A549 (cell line): ENCODE results near the gene NHSL2. TPM values are rescaled to one million over a fixed set of nuclear protein-coding genes. Genes with fewer than 3 reads are reported as not detected.

Experiments used
- ATAC-seq, 2 experiments: fragments of 200-7000 bp in 1 of 2; fragments of >200 bp in 1 of 2; cut with Nextera tagmentation in 1 of 2; cut with Tn5 transposase in 1 of 2; 3 replicates each; pipeline versions ENCODE4 v1.8.0 to v1.9.1; 2018 to 2020; ENCODE audit warnings: mild to moderate bottlenecking in 1 of 2, moderate library complexity in 1 of 2
- CTCF ChIA-PET: fragments of 300-600 bp; sonication (Branson Sonifier 250); formaldehyde crosslinking; extraction: SDS; loops from one replicate; lab custom pipeline; 2021; ENCODE audit warnings: antibody characterized with exemption, inconsistent platforms; lab: Yijun Ruan, JAX
- POLR2A ChIA-PET: fragments of 350-600 bp; formaldehyde crosslinking; extraction: SDS; loops from one replicate; lab custom pipeline; 2021; ENCODE audit warnings: antibody characterized with exemption, inconsistent platforms; lab: Yijun Ruan, JAX
- DNase-seq, 2 experiments: peaks; one replicate each; pipeline versions ENCODE4 v3.0.0 to v3.0.0-alpha.2; 2011 to 2016; ENCODE audit warnings: low read depth in 1 of 2, low spot score in 1 of 2
- FAIRE-seq: peaks from 2 replicates; lab custom pipeline; 2011; peaks lifted over from hg19 to GRCh38; lab: Jason Lieb, UNC
- H3K27ac ChIP-seq, 2 experiments: fragments of >200 bp; sonication (Bioruptor Twin); formaldehyde crosslinking; 3 replicates each; pipeline ENCODE4 v1.5.1; 2016 to 2017
- H3K4me1 ChIP-seq: fragments of >200 bp; sonication (Bioruptor Twin); formaldehyde crosslinking; 3 replicates; pipeline ENCODE4 v1.6.1; 2016
- H3K4me2 ChIP-seq: fragments of >200 bp; sonication (Bioruptor Twin); formaldehyde crosslinking; 3 replicates; pipeline ENCODE4 v1.6.1; 2016
- H3K4me3 ChIP-seq: fragments of >200 bp; sonication (Bioruptor Twin); formaldehyde crosslinking; 3 replicates; pipeline ENCODE4 v1.5.1; 2016
- H3K9me3 ChIP-seq: fragments of >200 bp; sonication (Bioruptor Twin); formaldehyde crosslinking; 3 replicates; pipeline ENCODE4 v1.6.1; 2016
- BHLHE40 ChIP-seq: IDR thresholded peaks from 2 replicates; pipeline ENCODE4 v1.6.1; 2012; ENCODE audit warnings: low read depth, low read length, inconsistent platforms
- CBX2 ChIP-seq: fragments of 200-600 bp; sonication (generic); IDR thresholded peaks from 2 replicates; pipeline ENCODE4 v1.6.1; 2016; ENCODE audit warnings: low read depth, mild to moderate bottlenecking, borderline replicate concordance
- CBX8 ChIP-seq: fragments of 200-600 bp; sonication (generic); IDR thresholded peaks from 2 replicates; pipeline ENCODE4 v1.6.1; 2016
- CHD2 ChIP-seq: fragments of 150-350 bp; IDR thresholded peaks from 2 replicates; pipeline ENCODE4 v1.6.1; 2014; ENCODE audit warnings: low read length; ENCODE audit not compliant: partially characterized antibody
- EHMT2 ChIP-seq: fragments of 200-600 bp; sonication (generic); IDR thresholded peaks from 2 replicates; pipeline ENCODE4 v1.6.1; 2016; ENCODE audit warnings: antibody characterized with exemption, low read depth, mild to moderate bottlenecking, moderate library complexity
- ELK1 ChIP-seq: fragments of 150-350 bp; IDR thresholded peaks from 2 replicates; pipeline ENCODE4 v1.6.1; 2014; ENCODE audit warnings: low read depth, mild to moderate bottlenecking, low read length
- ESRRA ChIP-seq: fragments of 150-350 bp; IDR thresholded peaks from 2 replicates; pipeline ENCODE4 v1.6.1; 2014; ENCODE audit warnings: mild to moderate bottlenecking, low read length, borderline replicate concordance
- FOSL2 ChIP-seq, 2 experiments: fragments of 450-650 bp in 1 of 2; fragments of >200 bp in 1 of 2; sonication (Bioruptor Twin) in 1 of 2; formaldehyde crosslinking; IDR thresholded peaks; 2 replicates each; pipeline versions ENCODE4 v1.5.0 to v1.6.1; 2016 to 2020; ENCODE audit warnings: mild to moderate bottlenecking in 1 of 2, moderate library complexity in 1 of 2
- HDAC2 ChIP-seq: fragments of 200-600 bp; sonication (generic); IDR thresholded peaks from 2 replicates; pipeline ENCODE4 v1.6.1; 2016
- HEYL ChIP-seq: fragments of 250-450 bp; sonication (Bioruptor Pico); IDR thresholded peaks from 2 replicates; pipeline ENCODE4 v1.8.0; 2021; ENCODE audit warnings: mild to moderate bottlenecking, moderate library complexity
- HOXA7 ChIP-seq: fragments of 250-450 bp; sonication (Bioruptor Pico); IDR thresholded peaks from 2 replicates; pipeline ENCODE4 v1.5.0; 2020; ENCODE audit warnings: mild to moderate bottlenecking, moderate library complexity
- HOXB13 ChIP-seq: fragments of 250-450 bp; sonication (Bioruptor Pico); IDR thresholded peaks from 2 replicates; pipeline ENCODE4 v1.5.0; 2020; ENCODE audit warnings: low read depth, mild to moderate bottlenecking, moderate library complexity
- JUN ChIP-seq, 2 experiments: fragments of >200 bp; sonication (Bioruptor Twin); formaldehyde crosslinking; IDR thresholded peaks; 2 replicates in 1 of 2; 3 replicates in 1 of 2; pipeline ENCODE4 v1.6.1; 2016 to 2017
- MYC ChIP-seq: IDR thresholded peaks from 2 replicates; pipeline ENCODE4 v1.6.1; 2012; ENCODE audit warnings: mild to moderate bottlenecking, inconsistent platforms, low read length, improper control_type of control experiment, borderline replicate concordance
- NPAS2 ChIP-seq: fragments of 250-450 bp; sonication (Bioruptor Pico); IDR thresholded peaks from 2 replicates; pipeline ENCODE4 v1.8.0; 2022; ENCODE audit warnings: mild to moderate bottlenecking, moderate library complexity, borderline replicate concordance
- POLR2A ChIP-seq: IDR thresholded peaks from 2 replicates; pipeline ENCODE4 v1.6.1; 2012; ENCODE audit warnings: mild to moderate bottlenecking, low read length
- POLR2AphosphoS2 ChIP-seq: conservative IDR thresholded peaks from 2 replicates; pipeline ENCODE4 v1.6.1; 2012; ENCODE audit warnings: low read length, improper control_type of control experiment, inconsistent platforms
- RAD21 ChIP-seq, 2 experiments: fragments of >200 bp in 1 of 2; sonication (Bioruptor Twin) in 1 of 2; formaldehyde crosslinking in 1 of 2; IDR thresholded peaks in 1 of 2; conservative IDR thresholded peaks in 1 of 2; 2 replicates in 1 of 2; 3 replicates in 1 of 2; pipeline ENCODE4 v1.6.1; 2012 to 2018; ENCODE audit warnings: inconsistent platforms in 1 of 2
- RARB ChIP-seq: fragments of 250-450 bp; sonication (Bioruptor Pico); IDR thresholded peaks from 2 replicates; pipeline ENCODE4 v1.8.0; 2021; ENCODE audit warnings: mild to moderate bottlenecking, moderate library complexity
- RFX5 ChIP-seq: fragments of 450-650 bp; IDR thresholded peaks from 2 replicates; pipeline ENCODE4 v1.7.1; 2014; ENCODE audit warnings: antibody characterized with exemption, mild to moderate bottlenecking, moderate library complexity
- ZC3H11A ChIP-seq: fragments of 450-650 bp; IDR thresholded peaks from 2 replicates; pipeline ENCODE4 v1.6.1; 2014; ENCODE audit warnings: antibody characterized with exemption, mild to moderate bottlenecking
- ZSCAN20 ChIP-seq: fragments of 250-450 bp; sonication (Bioruptor Pico); IDR thresholded peaks from 2 replicates; pipeline ENCODE4 v1.8.0; 2022; ENCODE audit warnings: mild to moderate bottlenecking, moderate library complexity
- WGBS: methylation state at CpG from one replicate; pipeline ENCODE4 v1.1.6; 2017; ENCODE audit errors: missing lambda C conversion rate; 5-methylcytosine and 5-hydroxymethylcytosine counted together
- polyA plus RNA-seq, 4 experiments: library from polyadenylated mRNA; depleted of rRNA in 3 of 4; stranded (reverse); fragments of >200 nt; fragmentation: RNase III in 1 of 4; extraction: RNeasy Plus Mini Kit Qiagen cat#74134 plus additional on column Dnase treatment in 1 of 4; gene quantifications; 2 replicates in 3 of 4; 3 replicates in 1 of 4; pipeline ENCODE4 v1.2.3, GENCODE V29; 2011 to 2017
- TF ChIP-seq, protein P1 (sequence below): fragments of 450-650 bp; IDR thresholded peaks from 2 replicates; pipeline ENCODE4 v1.6.1; 2014; ENCODE audit warnings: antibody characterized with exemption
- TF ChIP-seq, protein P2 (sequence below): fragments of >200 bp; sonication (Bioruptor Twin); formaldehyde crosslinking; IDR thresholded peaks from 2 replicates; pipeline ENCODE4 v1.6.1; 2016

Gene NHSL2
- polyA plus RNA-seq, 2 of the 4 experiments (the other 2 are of a cell fraction), result 0.26 to 0.48 TPM

DNA sequence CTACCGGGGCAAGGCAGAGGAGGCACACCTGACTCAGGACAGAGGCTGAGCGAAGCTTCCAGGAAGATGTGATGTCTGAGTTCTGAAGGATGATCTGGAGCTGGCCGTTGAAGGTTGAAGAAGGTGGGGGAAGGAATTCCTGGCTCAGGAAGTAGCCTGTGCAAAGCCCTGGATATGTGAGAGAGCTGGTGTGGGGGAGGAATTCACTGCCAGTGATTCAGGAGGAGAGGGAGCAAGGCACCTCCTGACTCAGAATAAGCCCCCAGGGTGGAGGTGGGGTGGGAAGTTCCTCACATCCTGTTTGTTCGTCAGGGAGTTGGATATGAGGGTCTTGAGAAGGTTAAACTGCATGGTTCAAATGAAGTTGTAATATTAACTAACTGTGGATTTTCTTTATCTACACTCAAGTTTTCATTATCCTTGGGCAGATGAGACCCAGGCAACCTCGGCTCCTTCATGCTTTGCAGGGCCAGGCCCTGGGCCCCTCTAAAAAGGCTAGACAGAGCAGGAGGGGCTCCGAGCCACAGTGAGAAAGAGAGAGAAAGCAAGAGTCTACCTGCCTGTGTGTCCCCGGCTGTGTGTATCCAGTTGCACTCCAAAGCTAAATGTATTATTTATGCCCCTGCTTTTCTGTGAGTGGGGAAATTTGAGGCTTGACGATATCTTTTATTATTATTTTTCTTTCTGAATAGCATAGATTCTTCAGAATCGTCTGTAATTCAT is 7.1 kb downstream of the NHSL2 start:
- no peak overlapping the region for H3K4me2 ChIP-seq
- no peak overlapping the region for H3K4me3 ChIP-seq
- FAIRE-seq (no peak), DNase-seq (peak in 1 of 2 experiments; percentile 12), ATAC-seq (peak in 1 of 2 experiments; percentile 45; a peak in 3 of 6 replicates)
- POLR2A ChIA-PET, result no interaction called here
- TF ChIP-seq CBX8, result no peak
- no peak for TF ChIP-seq FOSL2 (IDR thresholded peaks at IDR 0.05)
- no peak for TF ChIP-seq FOSL2 (CRISPR knock-in tag; IDR thresholded peaks at IDR 0.05)
- TF ChIP-seq JUN (IDR thresholded peaks at IDR 0.05), result no peak
- TF ChIP-seq HDAC2, result no peak
- TF ChIP-seq POLR2A, result no peak
- no peak for TF ChIP-seq ELK1
- TF ChIP-seq ESRRA, result no peak
- TF ChIP-seq NPAS2, result no peak
- TF ChIP-seq RAD21 (conservative IDR thresholded peaks at IDR 0.05 in 1 of 2, IDR thresholded peaks at IDR 0.05 in 1 of 2), result no peak
- TF ChIP-seq CBX2, result no peak
- 0 out of 6 replicates have a peak overlapping the region, but pooled peaks of 1 of the 2 experiments have one; percentile 30 for H3K27ac ChIP-seq
- peaks cover 2% of the 10 kb centered on the region; the same call in 1 of the 3 replicates for H3K4me1 ChIP-seq
- WGBS, result 60% methylated on average over 9 of the region's 9 CpGs
- H3K9me3 ChIP-seq, result no peaks in the 10 kb centered on the region
- CTCF ChIA-PET, result interaction anchor here (0.7 kb wide), 1 partner anchor 14 kb away, joined by 4 read pairs; no protein-coding TSS in a partner anchor

DNA sequence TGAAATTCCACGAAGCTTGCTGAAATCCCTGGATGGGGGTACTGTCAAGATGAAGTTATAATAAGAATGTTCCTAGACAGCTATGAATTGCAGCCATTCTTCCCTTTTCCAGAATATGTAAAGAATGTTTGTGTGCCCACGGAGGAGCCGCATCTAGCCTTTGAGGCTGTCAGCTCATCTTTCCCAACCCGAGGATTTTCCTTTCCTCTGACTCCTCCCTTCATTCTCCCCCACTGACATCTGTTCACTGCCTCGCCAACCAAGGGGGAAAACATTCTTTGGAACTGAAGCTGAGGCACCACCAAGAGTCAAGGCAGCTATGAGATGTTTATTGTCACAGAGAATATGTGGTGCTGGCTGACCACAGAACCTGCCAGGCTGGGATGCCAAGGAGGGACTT is 8.8 kb downstream of the NHSL2 start:
- DNase-seq (no peak), FAIRE-seq (no peak), ATAC-seq (no peak)
- TF ChIP-seq HDAC2, result no peak
- Histone ChIP-seq H3K4me1 (peaks cover 4% of the 10 kb centered on the region; the same call in 1 of the 3 replicates), H3K4me2 (no peak overlapping the region), H3K27ac (no peak overlapping the region), H3K9me3 (no peaks in the 10 kb centered on the region), H3K4me3 (no peak overlapping the region)
- WGBS, result 60% methylated on average over 5 of the region's 5 CpGs
- POLR2A ChIA-PET, result no interaction called here
- CTCF ChIA-PET, result interaction anchor here (2.1 kb wide), 1 partner anchor 9 kb away, joined by 11 read pairs; the partner anchor contains the start of gene NHSL2

GRCh38 chrX:71919886-71920285 is 9.2 kb downstream of the NHSL2 start:
- Histone ChIP-seq H3K9me3 (no peaks in the 10 kb centered on the region), H3K4me2 (no peak overlapping the region), H3K4me3 (no peak overlapping the region), H3K27ac (no peak overlapping the region), H3K4me1 (peaks cover 8% of the 10 kb centered on the region; the same call in 2 of the 3 replicates)
- FAIRE-seq (no peak), DNase-seq (no peak), ATAC-seq (no peak)
- TF ChIP-seq BHLHE40 (no peak), HOXB13 (CRISPR knock-in tag) (no peak), HOXA7 (no peak), HEYL (CRISPR knock-in tag) (no peak), ZSCAN20 (CRISPR knock-in tag) (no peak), RFX5 (no peak), FOSL2 (IDR thresholded peaks at IDR 0.05) (no peak), FOSL2 (CRISPR knock-in tag; IDR thresholded peaks at IDR 0.05) (no peak), RARB (no peak), POLR2AphosphoS2 (no peak), POLR2A (no peak), HDAC2 (no peak), ZC3H11A (no peak), MYC (no peak), RAD21 (conservative IDR thresholded peaks at IDR 0.05 in 1 of 2, IDR thresholded peaks at IDR 0.05 in 1 of 2) (no peak), EHMT2 (no peak), NPAS2 (no peak), CHD2 (no peak)
- TF ChIP-seq, protein P1, sequence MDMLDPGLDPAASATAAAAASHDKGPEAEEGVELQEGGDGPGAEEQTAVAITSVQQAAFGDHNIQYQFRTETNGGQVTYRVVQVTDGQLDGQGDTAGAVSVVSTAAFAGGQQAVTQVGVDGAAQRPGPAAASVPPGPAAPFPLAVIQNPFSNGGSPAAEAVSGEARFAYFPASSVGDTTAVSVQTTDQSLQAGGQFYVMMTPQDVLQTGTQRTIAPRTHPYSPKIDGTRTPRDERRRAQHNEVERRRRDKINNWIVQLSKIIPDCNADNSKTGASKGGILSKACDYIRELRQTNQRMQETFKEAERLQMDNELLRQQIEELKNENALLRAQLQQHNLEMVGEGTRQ, result no peak
- TF ChIP-seq, protein P2, sequence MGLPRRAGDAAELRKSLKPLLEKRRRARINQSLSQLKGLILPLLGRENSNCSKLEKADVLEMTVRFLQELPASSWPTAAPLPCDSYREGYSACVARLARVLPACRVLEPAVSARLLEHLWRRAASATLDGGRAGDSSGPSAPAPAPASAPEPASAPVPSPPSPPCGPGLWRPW, result no peak
- ChIA-PET CTCF (interaction anchor here (2.1 kb wide), 1 partner anchor 10 kb away, joined by 11 read pairs; the partner anchor contains the start of gene NHSL2), POLR2A (no interaction called here)
- 81% methylated on average over 4 of the region's 4 CpGs for WGBS
